Measurements from ENCODE around the gene NLN.

Gene NLN

GRCh38 chr5:65753189-65753588 is 31.2 kb downstream of the NLN start:
- no peak for ATAC-seq
- TF ChIP-seq ARNTL (CRISPR knock-in tag; IDR thresholded peaks at IDR 0.05; ENCODE audit: borderline replicate concordance, low read depth) (no peak), ZNF8 (CRISPR knock-in tag; IDR thresholded peaks at IDR 0.05) (no peak), ZFP30 (CRISPR knock-in tag; IDR thresholded peaks at IDR 0.05) (no peak)

GRCh38 chr5:65758546-65759144 is 36.6 kb downstream of the NLN start:
- TF ChIP-seq ESRRG (CRISPR knock-in tag; IDR thresholded peaks at IDR 0.05) (no peak), TOX (CRISPR knock-in tag; IDR thresholded peaks at IDR 0.05; ENCODE audit: borderline replicate concordance) (no peak), PATZ1 (CRISPR knock-in tag; IDR thresholded peaks at IDR 0.05; ENCODE audit: borderline replicate concordance) (no peak), ZFP30 (CRISPR knock-in tag; IDR thresholded peaks at IDR 0.05) (no peak), ZNF8 (CRISPR knock-in tag; IDR thresholded peaks at IDR 0.05) (no peak), ZC3H10 (CRISPR knock-in tag; IDR thresholded peaks at IDR 0.05) (no peak), RARB (CRISPR knock-in tag; IDR thresholded peaks at IDR 0.05) (no peak), OSR1 (CRISPR knock-in tag; IDR thresholded peaks at IDR 0.05) (no peak), SNAI2 (CRISPR knock-in tag; IDR thresholded peaks at IDR 0.05) (no peak), GLIS3 (CRISPR knock-in tag; IDR thresholded peaks at IDR 0.05) (no peak), ZNF70 (CRISPR knock-in tag; IDR thresholded peaks at IDR 0.05) (no peak), ISL1 (CRISPR knock-in tag; IDR thresholded peaks at IDR 0.05) (no peak), TSHZ2 (CRISPR knock-in tag; IDR thresholded peaks at IDR 0.05) (no peak), ARNTL (CRISPR knock-in tag; IDR thresholded peaks at IDR 0.05; ENCODE audit: borderline replicate concordance, low read depth) (no peak), BACH2 (CRISPR knock-in tag; IDR thresholded peaks at IDR 0.05; ENCODE audit: borderline replicate concordance) (no peak), CSDC2 (CRISPR knock-in tag; IDR thresholded peaks at IDR 0.05) (no peak)
- ATAC-seq: no peak

- TF ChIP-seq OSR1 (CRISPR knock-in tag; IDR thresholded peaks at IDR 0.05) (no peak), ZNF70 (CRISPR knock-in tag; IDR thresholded peaks at IDR 0.05) (no peak), ZFP3 (CRISPR knock-in tag; IDR thresholded peaks at IDR 0.05) (no peak), ZNF8 (CRISPR knock-in tag; IDR thresholded peaks at IDR 0.05) (no peak), ISL1 (CRISPR knock-in tag; IDR thresholded peaks at IDR 0.05) (no peak), GLIS3 (CRISPR knock-in tag; IDR thresholded peaks at IDR 0.05) (no peak), ARNTL (CRISPR knock-in tag; IDR thresholded peaks at IDR 0.05; ENCODE audit: borderline replicate concordance, low read depth) (no peak), POU6F1 (CRISPR knock-in tag; IDR thresholded peaks at IDR 0.05; ENCODE audit: borderline replicate concordance, low read depth) (no peak), BACH2 (CRISPR knock-in tag; IDR thresholded peaks at IDR 0.05; ENCODE audit: borderline replicate concordance) (no peak), ESRRG (CRISPR knock-in tag; IDR thresholded peaks at IDR 0.05) (no peak), CSDC2 (CRISPR knock-in tag; IDR thresholded peaks at IDR 0.05) (no peak), CSRNP3 (CRISPR knock-in tag; IDR thresholded peaks at IDR 0.05) (no peak), ZNF565 (CRISPR knock-in tag; conservative IDR thresholded peaks at IDR 0.05; ENCODE audit: low read depth) (no peak)
- no peak for ATAC-seq
Measured at GRCh38 chr5:65760504-65761275, 38.7 kb downstream of the NLN start.
